Bronchial epithelial cell (primary cell): Measurements from ENCODE around the gene ITPR3. TPM values are rescaled to one million over a fixed set of nuclear protein-coding genes. Genes with fewer than 3 reads are reported as not detected.
"Not testable (repeated sequence)": the region's sequence is repeated elsewhere in the genome, so short reads cannot be mapped to it uniquely, and the experiment has no call there.

ENCODE experiments used
- DNase-seq: peaks from one replicate; pipeline ENCODE4 v3.0.0-alpha.2; 2010; ENCODE audit warnings: low read depth
- FAIRE-seq: peaks from 2 replicates; lab custom pipeline; 2011; peaks lifted over from hg19 to GRCh38; lab: Jason Lieb, UNC
- H3K27me3 ChIP-seq: 2 replicates; pipeline ENCODE4 v1.5.1; 2011; ENCODE audit warnings: low read length; ENCODE audit not compliant: control insufficient read depth, insufficient read depth
- H3K36me3 ChIP-seq: 2 replicates; pipeline ENCODE4 v1.5.1; 2011; ENCODE audit warnings: low read length; ENCODE audit not compliant: control insufficient read depth, insufficient read depth
- H3K4me3 ChIP-seq: 2 replicates; pipeline ENCODE4 v1.5.1; 2011; ENCODE audit warnings: mild to moderate bottlenecking, low read depth, low read length, control low read depth
- total RNA-seq: library from RNA; depleted of rRNA; stranded (reverse); fragments of >200 nt; gene quantifications from 2 replicates; pipeline ENCODE4 v1.2.1, GENCODE V29; 2014
- TF ChIP-seq, protein P1 (sequence below): IDR thresholded peaks from 2 replicates; pipeline ENCODE4 v1.5.1; 2011; ENCODE audit warnings: mild to moderate bottlenecking, moderate library complexity, low read length, control low read depth, inconsistent platforms; ENCODE audit not compliant: insufficient read depth, severe bottlenecking

Gene ITPR3
- total RNA-seq, 1 donor from 2014 or later = 95.6 TPM

DNA sequence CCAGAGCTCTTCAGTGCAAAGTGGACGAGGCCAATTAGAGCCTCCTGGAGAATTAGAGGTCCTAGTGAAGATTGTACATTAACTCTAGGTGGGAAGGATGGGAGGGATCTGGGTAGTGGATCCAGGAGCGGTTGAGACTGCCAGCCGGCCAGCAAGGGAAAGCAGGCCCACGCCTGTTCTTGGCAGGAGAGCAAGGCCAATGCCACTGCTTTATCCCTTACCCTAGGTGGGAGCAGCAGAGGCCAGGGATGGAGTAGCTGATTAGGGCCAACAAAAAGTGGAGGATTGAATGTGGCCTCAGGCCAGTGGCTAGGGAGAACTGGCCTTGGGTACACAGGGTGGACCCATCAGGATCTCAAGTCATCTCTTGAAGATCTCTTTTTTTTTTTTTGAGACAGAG lies 3.7 kb downstream of the ITPR3 start:
- TF ChIP-seq, protein P1, sequence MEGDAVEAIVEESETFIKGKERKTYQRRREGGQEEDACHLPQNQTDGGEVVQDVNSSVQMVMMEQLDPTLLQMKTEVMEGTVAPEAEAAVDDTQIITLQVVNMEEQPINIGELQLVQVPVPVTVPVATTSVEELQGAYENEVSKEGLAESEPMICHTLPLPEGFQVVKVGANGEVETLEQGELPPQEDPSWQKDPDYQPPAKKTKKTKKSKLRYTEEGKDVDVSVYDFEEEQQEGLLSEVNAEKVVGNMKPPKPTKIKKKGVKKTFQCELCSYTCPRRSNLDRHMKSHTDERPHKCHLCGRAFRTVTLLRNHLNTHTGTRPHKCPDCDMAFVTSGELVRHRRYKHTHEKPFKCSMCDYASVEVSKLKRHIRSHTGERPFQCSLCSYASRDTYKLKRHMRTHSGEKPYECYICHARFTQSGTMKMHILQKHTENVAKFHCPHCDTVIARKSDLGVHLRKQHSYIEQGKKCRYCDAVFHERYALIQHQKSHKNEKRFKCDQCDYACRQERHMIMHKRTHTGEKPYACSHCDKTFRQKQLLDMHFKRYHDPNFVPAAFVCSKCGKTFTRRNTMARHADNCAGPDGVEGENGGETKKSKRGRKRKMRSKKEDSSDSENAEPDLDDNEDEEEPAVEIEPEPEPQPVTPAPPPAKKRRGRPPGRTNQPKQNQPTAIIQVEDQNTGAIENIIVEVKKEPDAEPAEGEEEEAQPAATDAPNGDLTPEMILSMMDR = no peak
- H3K27me3 ChIP-seq = no peaks in the 10 kb centered on the region
- DNase-seq (no peak), FAIRE-seq (no peak)
- peaks cover 6% of the 10 kb centered on the region for H3K36me3 ChIP-seq
- H3K4me3 ChIP-seq = no peak overlapping the region

DNA sequence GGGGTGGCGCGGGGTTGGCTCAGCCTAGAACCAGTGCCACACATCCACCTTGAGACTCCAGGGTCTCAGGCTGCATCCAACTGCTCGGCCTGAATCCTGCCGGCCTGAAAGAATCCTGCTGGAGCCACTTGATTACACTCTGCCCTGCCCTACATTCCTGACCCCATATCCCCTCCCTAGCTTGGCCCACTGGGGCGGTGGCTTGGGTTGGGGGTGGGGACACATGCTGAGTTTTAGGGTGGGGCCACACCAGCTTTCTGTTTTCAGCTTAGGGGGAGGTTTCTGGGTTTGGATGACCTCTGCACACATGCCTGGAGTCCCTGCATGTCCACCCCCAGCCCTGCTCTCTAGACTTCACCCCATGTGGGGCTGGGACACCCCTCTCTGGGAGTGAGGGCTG lies 6.8 kb downstream of the ITPR3 start:
- FAIRE-seq = no peak

DNA sequence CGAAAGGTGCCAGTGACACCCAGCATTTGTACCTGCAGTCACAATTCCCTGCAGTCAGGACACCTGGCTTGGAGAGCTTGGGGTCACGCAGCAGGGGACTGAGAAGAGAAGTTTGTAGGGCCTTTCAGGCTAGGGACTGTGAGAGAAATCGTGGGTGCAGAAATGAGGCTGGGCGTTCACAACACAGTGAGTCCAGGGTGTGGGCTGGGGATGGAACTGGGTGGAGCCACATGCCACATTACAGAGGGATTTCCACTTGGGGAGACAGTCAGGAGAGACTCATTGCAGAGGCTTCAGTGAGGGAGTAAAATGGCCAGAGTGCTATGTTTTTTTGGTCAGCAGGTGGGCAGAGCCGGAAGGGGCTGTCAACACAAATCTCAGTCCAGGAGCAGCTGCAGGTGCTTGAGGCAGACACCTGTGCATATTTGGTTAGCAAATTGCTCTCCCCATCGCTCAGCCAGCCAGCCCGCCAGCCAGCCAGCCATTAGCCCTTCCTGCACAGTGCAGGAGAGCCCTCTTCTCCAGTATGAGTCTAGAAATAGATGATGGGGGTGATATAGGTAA lies 7.4 kb downstream of the ITPR3 start:
- FAIRE-seq = peak; percentile 40
- Histone ChIP-seq H3K36me3 (peaks cover 11% of the 10 kb centered on the region), H3K27me3 (no peaks in the 10 kb centered on the region), H3K4me3 (no peak overlapping the region)
- TF ChIP-seq, protein P1 = no peak
- no peak for DNase-seq

More for the DNA sequence above, 6.8 kb downstream of the ITPR3 start:
- no peaks in the 10 kb centered on the region for H3K27me3 ChIP-seq
- peaks cover 11% of the 10 kb centered on the region for H3K36me3 ChIP-seq
- TF ChIP-seq, protein P1 = no peak
- no peak overlapping the region for H3K4me3 ChIP-seq
- DNase-seq = no peak

DNA sequence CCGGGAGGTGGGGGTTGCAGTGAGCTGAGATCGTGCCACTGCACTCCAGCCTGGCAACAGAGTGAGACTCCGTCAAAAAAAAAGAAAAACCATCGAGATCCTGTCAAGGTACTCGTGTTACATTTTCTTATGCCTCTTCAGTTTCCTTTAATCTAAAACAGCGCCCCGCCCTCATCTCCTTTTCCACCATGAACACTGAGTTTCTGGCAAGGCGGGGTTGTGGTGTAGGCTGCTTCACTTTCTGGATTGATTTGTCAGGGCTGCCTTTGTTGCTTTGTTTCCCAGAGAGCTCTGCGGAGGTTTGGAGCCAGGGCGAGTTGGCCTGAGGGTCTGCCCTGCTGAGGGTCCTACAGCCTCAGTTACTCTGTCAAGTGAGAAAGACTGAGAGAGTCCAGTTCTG lies 8.9 kb downstream of the ITPR3 start:
- DNase-seq (no peak), FAIRE-seq (no peak)
- H3K4me3 ChIP-seq = no peak overlapping the region
- peaks cover 9% of the 10 kb centered on the region for H3K36me3 ChIP-seq
- no peaks in the 10 kb centered on the region for H3K27me3 ChIP-seq
- TF ChIP-seq, protein P1 = no peak

DNA sequence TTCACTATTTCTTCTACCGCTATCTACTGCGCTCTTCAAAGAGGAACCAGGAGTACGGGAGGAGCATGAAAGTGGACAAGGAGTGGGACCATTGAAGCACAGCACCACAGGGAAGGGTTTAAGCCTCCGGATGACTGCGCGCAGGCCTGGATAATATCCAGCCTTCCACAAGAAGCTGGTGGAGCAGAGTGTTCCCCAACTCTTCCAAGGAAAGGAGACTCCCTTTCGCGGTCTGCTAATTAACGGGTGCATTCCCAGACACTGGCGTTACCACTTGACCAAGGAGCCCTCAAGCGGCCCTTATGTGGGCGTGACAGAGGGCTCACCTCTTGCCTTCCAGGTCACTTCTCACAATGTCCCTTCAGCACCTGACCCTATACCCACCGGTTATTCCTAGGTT lies 10.4 kb downstream of the ITPR3 start:
- not testable (repeated sequence) for H3K27me3 ChIP-seq, H3K4me3 ChIP-seq, FAIRE-seq, DNase-seq
- H3K36me3 ChIP-seq = peaks cover 12% of the 10 kb centered on the region

DNA sequence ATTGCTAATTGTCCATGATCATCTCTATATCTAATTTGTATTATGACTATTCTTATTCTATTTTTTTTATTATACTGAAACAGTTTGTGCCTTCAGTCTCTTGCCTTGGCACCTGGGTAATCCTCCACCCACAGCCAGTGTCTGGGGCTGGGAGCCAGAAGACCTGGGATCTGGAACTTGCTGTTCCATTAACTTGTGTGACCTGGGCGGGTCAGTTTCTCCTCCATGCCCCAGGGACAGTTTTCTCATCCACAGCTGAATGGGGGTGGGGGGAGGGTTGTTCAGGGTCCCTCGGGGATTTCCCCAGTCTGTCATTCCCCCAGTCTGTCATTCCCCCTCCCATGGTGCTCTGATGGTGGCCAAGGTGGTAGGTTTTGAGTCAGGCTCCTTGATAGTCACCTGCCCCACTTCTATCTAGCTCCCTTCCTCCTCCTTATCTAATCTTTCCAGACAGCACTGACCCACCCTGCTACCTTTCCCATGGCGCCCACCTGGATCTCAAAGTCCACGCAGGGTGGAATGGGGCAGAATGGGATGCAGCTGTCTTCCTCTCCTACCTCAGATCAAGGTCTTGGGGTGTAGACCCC lies 10.9 kb downstream of the ITPR3 start:
- no peak for DNase-seq
- TF ChIP-seq, protein P1 = no peak
- no peak for FAIRE-seq

More for the DNA sequence above, 10.9 kb downstream of the ITPR3 start:
- H3K4me3 ChIP-seq = no peak overlapping the region
- no peaks in the 10 kb centered on the region for H3K27me3 ChIP-seq
- peaks cover 11% of the 10 kb centered on the region for H3K36me3 ChIP-seq
